Osteocyte (in vitro differentiated cells): ENCODE measurements around the gene CDK10. TPM values are rescaled to one million over a fixed set of nuclear protein-coding genes. Genes with fewer than 3 reads are reported as not detected.
"Not testable (repeated sequence)": the region's sequence is repeated elsewhere in the genome, so short reads cannot be mapped to it uniquely, and the experiment has no call there.

Experiments used
- DNase-seq: peaks from one replicate; pipeline ENCODE4 v3.0.0; 2021; ENCODE audit warnings: mixed read lengths; ENCODE audit not compliant: unreplicated experiment; ENCODE audit errors: extremely low spot score
- H3K27ac Mint-ChIP-seq: one replicate; pipeline ENCODE4 v1.8.0; 2021; ENCODE audit warnings: mild to moderate bottlenecking, mixed read lengths; ENCODE audit not compliant: unreplicated experiment
- H3K27me3 Mint-ChIP-seq: one replicate; pipeline ENCODE4 v1.8.0; 2021; ENCODE audit warnings: mixed read lengths; ENCODE audit not compliant: unreplicated experiment
- H3K36me3 Mint-ChIP-seq: one replicate; pipeline ENCODE4 v1.8.0; 2021; ENCODE audit warnings: mixed read lengths; ENCODE audit not compliant: unreplicated experiment
- H3K4me1 Mint-ChIP-seq: one replicate; pipeline ENCODE4 v1.8.0; 2021; ENCODE audit warnings: mixed read lengths; ENCODE audit not compliant: unreplicated experiment
- H3K4me3 Mint-ChIP-seq: one replicate; pipeline ENCODE4 v1.8.0; 2021; ENCODE audit warnings: mild to moderate bottlenecking, moderate library complexity, mixed read lengths; ENCODE audit not compliant: unreplicated experiment
- H3K9me3 Mint-ChIP-seq: one replicate; pipeline ENCODE4 v1.8.0; 2021; ENCODE audit warnings: mixed read lengths; ENCODE audit not compliant: unreplicated experiment
- CTCF ChIP-seq: fragments of 200-600 bp; sonication (generic); IDR thresholded peaks from 2 replicates; pipeline ENCODE4 v1.5.0; 2021; ENCODE audit warnings: antibody characterized with exemption, mild to moderate bottlenecking, moderate library complexity
- total RNA-seq: library from RNA; stranded (reverse); gene quantifications from 2 replicates; pipeline ENCODE4 v1.2.1, GENCODE V29; 2021

Gene CDK10
- total RNA-seq, 1 donor from 2014 or later, result 91.5 TPM

DNA sequence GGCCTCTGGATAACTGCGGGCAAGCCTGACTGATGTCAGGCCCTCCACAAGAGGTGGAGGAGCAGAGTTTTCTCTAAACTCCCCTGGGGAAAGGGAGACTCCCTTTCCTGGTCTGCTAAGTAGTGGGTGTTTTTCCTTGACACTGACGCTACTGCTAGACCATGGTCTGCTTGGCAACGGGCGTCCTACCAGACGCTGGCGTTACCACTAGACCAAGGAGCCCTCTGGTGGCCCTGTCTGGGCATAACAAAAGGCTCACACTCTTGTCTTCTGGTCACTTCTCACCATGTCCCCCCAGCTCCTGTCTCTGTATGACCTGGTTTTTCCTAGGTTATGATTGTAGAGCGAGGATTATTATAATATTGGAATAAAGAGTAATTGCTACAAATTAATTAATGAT, 19.5 kb upstream of the CDK10 start:
- TF ChIP-seq CTCF, result peak; percentile 45
- H3K4me1 Mint-ChIP-seq, H3K27ac Mint-ChIP-seq, H3K9me3 Mint-ChIP-seq, H3K4me3 Mint-ChIP-seq, H3K27me3 Mint-ChIP-seq, DNase-seq: not testable (repeated sequence)
- peaks cover 11% of the 10 kb centered on the region for H3K36me3 Mint-ChIP-seq

DNA sequence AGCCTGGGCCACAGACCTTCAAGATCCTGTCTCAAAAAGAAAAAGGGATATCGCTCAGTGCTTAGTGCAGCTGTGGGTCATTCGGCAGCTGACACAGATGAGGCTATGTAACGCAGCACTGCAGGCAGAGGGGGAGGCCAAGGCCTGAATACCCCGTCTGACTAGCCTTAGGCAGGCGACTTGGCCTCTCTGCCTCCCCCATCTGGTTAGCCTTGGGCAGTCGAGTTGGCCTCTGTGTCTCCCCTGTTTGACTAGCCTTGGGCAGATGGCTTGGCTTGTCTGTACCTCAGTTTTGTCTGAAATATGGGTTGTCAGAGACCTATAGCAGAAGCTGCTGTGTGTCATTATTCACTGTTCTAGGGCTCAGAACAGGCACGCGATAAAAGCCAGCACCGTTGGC, 18.9 kb upstream of the CDK10 start:
- TF ChIP-seq CTCF, result no peak
- no peak overlapping the region for H3K4me3 Mint-ChIP-seq

DNA sequence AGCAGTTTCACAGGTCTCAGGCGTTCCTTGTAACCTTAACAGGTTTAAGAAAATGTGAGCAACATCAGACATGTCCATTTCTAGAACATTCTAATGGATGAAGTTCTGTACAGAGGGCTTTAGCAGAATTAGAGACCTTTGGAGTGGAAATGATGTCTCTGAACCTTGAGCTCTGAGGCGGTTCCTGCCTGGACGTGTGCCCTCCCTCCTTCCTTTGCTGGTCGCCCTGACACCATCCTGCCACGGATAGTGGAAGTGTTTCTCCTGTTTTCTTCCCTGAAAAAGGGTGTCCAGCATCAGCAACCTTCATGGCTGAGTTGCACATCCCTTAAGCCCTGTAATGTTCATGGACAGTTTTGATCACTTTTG, 17.7 kb upstream of the CDK10 start:
- no peak for DNase-seq
- Mint-ChIP-seq H3K27me3 (no peaks in the 10 kb centered on the region), H3K9me3 (peaks cover 6% of the 10 kb centered on the region), H3K4me3 (no peak overlapping the region), H3K27ac (no peak overlapping the region), H3K36me3 (peaks cover 11% of the 10 kb centered on the region), H3K4me1 (peaks cover 2% of the 10 kb centered on the region)
- TF ChIP-seq CTCF, result no peak

More for the DNA sequence above, 18.9 kb upstream of the CDK10 start:
- no peak overlapping the region for H3K27ac Mint-ChIP-seq
- H3K36me3 Mint-ChIP-seq, result peaks cover 11% of the 10 kb centered on the region
- peaks cover 2% of the 10 kb centered on the region for H3K4me1 Mint-ChIP-seq
- peaks cover 6% of the 10 kb centered on the region for H3K9me3 Mint-ChIP-seq
- DNase-seq, result no peak
- H3K27me3 Mint-ChIP-seq, result no peaks in the 10 kb centered on the region

- no peak for TF ChIP-seq CTCF
- Mint-ChIP-seq H3K36me3 (peaks cover 7% of the 10 kb centered on the region), H3K4me1 (peaks cover 2% of the 10 kb centered on the region), H3K27ac (no peak overlapping the region), H3K27me3 (no peaks in the 10 kb centered on the region), H3K4me3 (no peak overlapping the region), H3K9me3 (peaks cover 6% of the 10 kb centered on the region)
- no peak for DNase-seq
Observed at GRCh38 chr16:89669755-89670154, 16.7 kb upstream of the CDK10 start.

GRCh38 chr16:89670496-89671431, 15.7 kb upstream of the CDK10 start:
- H3K36me3 Mint-ChIP-seq, result peaks cover 4% of the 10 kb centered on the region
- no peak overlapping the region for H3K27ac Mint-ChIP-seq
- no peak for TF ChIP-seq CTCF
- peaks cover 6% of the 10 kb centered on the region for H3K9me3 Mint-ChIP-seq
- peaks cover 2% of the 10 kb centered on the region for H3K4me1 Mint-ChIP-seq
- H3K27me3 Mint-ChIP-seq, result no peaks in the 10 kb centered on the region
- no peak overlapping the region for H3K4me3 Mint-ChIP-seq
- no peak for DNase-seq

DNA sequence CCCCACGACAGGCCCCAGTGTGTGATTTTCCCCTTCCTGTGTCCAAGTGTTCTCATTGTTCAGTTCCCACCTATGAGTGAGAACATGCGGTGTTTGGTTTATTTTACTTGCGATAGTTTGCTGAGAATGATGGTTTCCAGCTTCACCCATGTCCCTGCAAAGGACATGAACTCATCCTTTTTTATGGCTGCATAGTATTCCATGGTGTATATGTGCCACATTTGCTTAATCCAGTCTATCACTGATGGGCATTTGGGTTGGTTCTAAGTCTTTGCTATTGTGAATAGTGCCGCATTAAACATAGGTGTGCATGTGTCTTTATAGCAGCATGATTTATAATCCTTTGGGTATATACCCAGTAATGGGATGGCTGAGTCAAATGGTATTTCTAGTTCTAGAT, 14.9 kb upstream of the CDK10 start:
- H3K9me3 Mint-ChIP-seq, H3K4me3 Mint-ChIP-seq, DNase-seq: not testable (repeated sequence)

More for the DNA sequence above, 14.9 kb upstream of the CDK10 start:
- H3K4me1 Mint-ChIP-seq, H3K27me3 Mint-ChIP-seq, H3K27ac Mint-ChIP-seq, H3K36me3 Mint-ChIP-seq: not testable (repeated sequence)
